HG03066 (cell line): ENCODE measurements around the gene GNA12.

Source experiments
- ATAC-seq: cut with Tn5 transposase; IDR thresholded peaks from one replicate; pipeline ENCODE4 v1.9.1; 2021; ENCODE audit warnings: low read depth; ENCODE audit not compliant: unreplicated experiment

Gene GNA12

DNA sequence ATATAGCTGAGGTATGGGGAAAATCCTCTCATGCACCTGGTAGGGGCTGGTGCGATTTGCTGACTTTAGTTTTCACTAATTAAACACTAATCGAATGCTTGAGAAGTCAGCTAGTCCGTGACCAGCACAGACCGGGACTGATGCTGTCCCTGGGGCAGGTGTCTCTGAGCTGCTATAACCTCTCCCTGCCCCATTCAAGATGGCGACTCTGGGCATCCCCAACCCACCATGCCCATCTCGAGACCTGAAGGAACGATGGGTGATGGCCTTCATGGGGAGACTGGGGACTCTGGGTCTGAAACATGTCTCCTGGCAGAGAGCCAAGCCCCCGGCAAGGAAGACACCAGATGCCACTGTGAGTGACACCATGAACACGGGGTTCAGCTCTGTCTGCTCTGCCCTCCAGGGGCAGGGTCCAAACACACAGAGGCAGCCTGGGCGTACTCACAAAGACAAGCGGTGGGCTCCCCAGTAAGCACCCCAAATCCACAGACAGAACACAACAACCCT lies 57.4 kb downstream of the GNA12 start:
- ATAC-seq, result no peak

DNA sequence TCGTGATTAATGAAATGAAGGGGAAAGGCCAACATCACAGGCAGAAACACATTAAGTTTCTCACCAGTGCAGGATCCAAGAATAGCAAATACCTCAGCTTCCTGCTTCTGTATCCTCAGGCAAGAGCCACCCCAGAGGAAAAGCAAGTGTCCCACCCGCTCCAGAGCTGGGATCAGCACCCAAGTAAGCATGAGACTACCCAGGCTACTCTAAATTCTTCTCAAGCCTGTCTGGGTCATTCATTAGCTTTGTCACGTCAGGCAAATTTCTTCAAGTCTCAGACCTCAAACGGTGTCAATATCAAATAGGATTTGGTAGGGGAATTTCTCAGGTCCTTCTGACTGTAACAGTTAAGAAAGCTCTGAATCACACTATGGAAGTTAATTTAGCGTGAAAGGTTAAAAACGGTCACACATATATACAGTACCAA lies 59.0 kb downstream of the GNA12 start:
- ATAC-seq, result peak; percentile 84

DNA sequence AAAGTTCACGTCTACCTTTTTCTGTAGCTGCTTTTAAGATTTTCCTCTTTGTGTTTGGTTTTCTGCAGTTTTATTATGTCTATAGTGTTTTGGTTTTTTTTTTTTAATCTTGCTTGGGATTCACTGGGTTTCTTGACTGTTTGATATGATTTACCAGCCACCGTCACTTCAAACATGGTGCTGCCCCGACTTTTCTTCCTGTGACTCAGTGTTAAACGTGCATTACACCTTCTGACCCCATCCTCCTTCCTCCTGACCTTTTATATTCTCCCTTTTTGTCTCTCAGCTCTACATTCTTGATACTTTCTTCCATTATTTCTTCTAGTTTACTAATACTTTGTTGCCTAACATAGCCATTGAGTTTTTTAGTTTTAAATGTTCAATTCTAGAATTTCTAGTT lies 61.5 kb downstream of the GNA12 start:
- ATAC-seq, result no peak

DNA sequence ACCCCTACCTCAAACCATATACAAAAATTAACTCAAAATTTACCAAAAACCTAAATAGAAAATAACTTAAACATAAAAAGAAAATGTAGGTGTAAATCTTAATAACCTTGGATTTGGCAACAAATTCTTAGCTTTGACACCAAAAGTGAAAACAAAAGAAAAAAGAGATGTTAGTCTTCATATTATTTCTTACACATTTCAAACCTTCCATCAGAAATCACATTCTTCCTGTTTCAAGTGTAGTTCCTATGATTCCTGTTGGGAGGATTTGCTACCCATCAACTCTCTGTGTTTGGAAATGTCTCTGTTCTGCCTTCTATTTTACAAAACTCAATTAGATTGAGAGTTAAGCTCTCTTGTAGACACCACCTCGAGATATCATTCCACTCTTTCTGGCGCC lies 62.0 kb downstream of the GNA12 start:
- ATAC-seq, result no peak

DNA sequence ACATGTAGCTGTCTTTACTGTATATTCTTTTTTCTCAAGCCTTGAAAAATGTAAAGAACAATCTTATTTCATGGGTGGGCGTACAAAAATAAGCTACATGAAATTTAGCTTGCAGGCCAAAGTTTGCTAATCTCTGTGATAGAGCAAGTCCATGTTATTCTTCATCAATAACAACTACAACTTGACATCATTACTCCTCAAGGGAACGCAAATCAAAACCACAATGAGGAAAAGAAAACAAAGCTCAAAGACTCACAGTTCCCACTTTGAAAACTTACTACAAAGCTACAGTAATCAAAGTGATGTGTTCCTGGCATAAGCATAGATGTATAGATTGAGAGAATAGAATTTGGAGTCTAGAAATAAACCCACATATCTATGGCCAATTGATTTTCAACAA lies 62.5 kb downstream of the GNA12 start:
- ATAC-seq, result no peak

DNA sequence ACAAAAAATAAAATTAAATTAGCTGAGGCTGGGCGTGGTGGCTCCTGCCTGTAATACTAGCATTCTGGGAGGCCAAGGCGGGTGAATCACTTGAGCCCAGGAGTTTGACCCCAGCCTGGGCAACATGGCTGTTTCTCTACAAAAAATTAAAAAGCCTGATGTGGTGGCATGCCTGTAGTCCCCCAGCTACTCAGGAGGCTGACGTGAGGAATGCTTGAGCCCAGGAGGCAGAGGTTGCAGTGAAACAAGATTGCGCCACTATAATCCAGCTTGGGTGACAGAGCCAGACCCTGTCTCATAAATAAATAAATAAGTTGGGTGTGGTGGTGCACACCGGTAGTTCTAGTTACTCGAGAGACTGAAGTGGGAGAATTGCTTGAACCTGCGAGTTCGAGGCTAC lies 65.1 kb downstream of the GNA12 start:
- no peak for ATAC-seq

DNA sequence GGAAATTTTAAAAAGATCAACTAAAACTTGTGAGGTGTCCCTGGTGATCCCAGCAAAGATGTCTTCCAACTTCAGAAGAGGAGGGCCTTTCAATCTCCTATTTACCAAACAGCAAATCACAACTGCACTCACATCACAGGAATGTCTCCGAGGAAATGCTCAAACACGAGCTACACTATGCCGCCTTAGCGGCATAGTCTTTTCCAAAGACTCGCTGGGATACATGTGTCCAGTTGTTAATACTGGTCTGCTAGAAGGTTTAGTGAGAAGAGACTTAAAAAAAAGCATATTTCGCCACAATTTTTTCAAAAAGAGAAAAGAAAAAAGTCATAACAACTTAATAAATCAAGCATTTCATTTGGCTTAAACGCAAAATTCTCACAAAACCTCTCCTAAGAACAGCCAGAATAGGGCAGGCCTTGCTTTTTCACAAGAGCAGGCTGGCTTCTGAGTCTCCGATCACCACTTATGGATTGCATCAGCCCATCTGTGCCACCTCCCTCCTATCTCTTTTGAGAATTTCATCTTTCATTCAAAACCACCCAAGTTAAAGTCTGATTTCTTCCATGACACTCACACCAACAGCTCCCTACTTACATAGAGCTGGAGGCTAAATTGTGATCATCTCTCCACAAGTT lies 66.1 kb downstream of the GNA12 start:
- ATAC-seq, result no peak

DNA sequence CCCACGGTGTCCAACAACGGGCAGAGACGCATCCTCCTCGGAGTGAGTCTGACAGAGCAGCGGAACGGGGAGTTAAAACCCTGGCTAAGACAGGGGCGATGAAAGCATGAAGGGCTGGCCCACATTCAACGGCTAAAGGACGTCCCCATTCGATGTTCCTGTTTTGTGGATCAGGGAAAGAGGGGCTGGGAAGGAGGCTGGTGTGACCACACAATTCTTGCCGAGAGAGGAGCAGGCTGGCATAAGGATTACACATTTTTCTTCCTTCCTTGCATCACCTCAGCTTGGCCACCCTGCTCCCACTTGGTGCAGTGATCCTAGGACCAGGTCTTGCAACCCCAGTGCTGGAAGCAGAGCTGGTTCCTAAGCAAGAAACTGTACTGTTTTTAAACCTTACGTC lies 67.7 kb downstream of the GNA12 start:
- ATAC-seq, result no peak

DNA sequence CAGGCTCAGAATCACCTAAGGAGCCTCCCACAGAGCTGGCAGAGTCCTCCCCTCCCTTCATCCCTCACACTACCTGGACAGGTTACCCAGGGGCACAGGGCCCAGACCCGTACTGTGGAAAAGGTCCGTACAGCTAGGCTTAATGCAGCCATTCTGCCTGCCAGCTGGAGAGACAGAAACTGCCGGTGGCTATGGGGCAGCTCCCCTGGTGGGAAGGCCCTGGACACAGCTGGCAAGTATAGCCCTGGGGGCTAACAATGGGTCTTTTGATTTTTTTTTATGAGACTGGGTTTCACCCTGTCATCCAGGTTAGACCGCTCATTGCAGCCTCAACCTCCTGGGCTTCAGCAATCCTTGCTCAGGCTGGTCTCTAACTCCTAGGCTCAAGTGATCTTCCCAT lies 68.3 kb downstream of the GNA12 start:
- ATAC-seq, result no peak

DNA sequence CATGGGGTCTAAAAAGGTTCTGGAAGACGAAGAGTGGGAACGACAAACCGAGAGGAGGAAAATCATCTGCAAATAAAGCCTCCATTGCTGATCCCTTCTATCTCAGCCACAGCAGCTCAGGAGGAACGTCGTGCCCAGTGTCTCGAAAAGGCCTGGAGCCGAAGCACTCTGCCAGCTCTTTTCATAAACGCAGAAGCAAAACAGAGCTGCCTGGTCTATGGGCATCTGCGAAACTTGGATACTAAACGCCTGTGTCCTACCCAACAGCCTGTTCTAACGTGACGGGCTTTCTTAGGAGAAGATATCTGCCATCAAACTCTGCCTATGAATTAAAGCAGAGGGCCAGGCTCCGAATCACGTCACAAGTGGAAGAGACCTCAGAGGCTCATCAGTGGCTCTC lies 68.7 kb downstream of the GNA12 start:
- ATAC-seq, result no peak

DNA sequence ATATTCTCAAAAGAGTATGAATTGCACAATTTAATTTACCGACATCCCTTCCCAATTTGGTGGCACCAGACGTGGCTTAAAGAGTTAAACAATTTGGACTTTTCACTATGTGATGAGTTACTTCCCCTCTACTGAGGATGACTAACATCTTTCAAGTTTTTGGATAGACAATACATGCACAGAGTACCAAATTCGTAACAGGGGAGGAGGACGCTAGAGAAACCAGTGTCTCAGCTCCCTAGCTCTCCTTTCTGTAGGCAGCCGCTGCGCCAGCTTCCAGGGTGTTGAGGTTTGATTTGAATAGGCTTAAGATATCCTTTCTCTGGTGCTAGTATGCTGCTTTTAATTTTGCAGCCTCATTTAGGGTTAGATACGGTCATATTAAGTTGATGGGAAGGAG lies 69.2 kb downstream of the GNA12 start:
- ATAC-seq, result no peak

DNA sequence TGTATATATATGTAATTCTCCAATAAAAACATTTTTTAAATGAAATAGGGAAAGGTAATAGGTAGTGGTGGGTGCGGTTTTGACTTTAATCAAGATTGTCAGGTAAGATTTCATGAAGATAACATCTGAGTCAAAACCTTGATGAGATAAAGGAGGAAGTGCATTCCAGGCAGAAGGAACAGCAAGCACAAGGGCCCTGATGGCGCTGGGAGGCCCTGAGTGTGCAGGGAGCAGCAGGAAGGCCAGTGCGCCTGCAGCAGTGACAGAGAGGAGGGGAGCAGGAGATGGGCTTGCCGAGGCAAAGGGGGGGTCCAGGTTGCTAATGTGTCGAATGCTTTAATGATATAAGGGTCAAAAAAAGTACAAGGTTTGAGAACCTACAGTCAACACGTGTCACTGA lies 69.8 kb downstream of the GNA12 start:
- no peak for ATAC-seq

DNA sequence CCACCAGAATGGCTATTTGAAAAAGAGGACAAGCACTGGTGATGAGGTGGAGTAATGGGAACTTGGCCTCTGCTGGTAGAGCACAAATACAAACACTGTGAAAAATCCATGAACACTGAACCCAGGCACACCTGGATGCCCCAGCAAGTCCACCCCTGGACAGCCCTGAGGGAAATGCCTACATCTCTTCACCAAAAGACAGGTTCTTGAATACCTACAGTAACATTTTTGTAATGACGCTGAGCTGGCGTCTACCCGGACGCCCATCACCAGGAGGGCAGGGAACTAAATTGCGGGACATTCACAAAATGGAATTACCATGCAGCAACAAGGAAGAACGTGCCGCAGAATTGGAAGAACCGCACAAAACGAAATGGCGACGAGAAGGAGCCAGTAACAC lies 70.5 kb downstream of the GNA12 start:
- ATAC-seq, result no peak

DNA sequence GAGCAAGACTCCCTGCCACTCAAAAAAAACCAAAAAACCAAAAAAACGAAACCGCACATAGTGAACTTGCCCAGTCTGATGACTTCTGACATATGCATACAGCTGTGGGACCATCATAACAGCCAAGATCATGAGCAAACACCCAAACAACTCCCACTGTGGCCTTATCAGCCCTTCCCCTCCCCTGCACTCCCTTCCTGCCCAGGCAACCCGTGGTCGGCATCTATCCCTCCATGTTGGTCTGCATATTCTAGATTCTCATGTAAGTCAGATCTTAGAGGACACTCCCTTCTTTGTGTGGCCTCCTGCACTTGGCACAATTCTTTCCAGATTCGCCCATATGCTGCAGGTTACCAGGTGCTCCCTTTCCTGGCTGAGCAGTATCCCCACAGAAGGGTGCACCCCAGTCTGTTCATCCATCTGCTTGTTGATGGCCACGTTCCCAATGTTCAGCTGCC lies 72.8 kb downstream of the GNA12 start:
- no peak for ATAC-seq

DNA sequence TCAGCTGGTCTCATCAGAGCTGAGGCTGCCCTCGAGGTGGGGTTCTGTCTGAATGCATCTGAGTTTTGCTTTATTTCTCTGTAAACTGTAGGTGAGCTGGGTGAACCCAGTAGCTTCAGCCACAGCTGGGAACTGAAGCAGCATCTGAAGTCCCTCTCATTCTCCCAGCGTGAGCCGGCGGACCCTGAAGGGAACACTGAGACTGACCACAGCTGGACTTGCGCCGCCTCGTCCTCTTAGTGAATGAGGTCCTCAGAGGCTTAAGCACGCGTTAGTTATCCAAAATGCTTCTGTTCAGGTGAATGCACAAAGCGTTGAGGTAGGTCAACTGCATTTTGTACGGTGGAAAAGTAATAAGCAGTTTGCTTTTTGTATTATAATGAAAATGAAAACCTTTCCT lies 79.5 kb downstream of the GNA12 start:
- ATAC-seq, result no peak

DNA sequence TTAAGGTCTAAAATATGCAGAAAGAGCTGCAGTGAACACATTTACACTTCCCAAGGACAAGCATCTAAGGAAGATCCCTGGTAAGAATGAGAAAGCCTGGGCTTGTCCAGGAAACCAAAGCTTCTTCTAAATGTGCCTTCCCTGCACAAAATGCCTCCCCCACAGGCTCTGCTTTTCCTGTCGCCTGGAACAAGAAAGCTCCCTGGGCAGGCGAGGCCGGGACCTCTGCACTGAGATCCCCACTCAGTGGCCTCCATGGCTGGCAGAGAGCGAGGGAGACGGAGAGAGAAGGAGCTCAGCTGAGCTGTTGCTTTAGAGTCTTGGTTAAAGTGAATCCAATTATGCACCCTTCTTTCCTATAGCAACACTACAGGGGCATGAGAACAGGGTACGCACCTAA lies 80.5 kb downstream of the GNA12 start:
- no peak for ATAC-seq

DNA sequence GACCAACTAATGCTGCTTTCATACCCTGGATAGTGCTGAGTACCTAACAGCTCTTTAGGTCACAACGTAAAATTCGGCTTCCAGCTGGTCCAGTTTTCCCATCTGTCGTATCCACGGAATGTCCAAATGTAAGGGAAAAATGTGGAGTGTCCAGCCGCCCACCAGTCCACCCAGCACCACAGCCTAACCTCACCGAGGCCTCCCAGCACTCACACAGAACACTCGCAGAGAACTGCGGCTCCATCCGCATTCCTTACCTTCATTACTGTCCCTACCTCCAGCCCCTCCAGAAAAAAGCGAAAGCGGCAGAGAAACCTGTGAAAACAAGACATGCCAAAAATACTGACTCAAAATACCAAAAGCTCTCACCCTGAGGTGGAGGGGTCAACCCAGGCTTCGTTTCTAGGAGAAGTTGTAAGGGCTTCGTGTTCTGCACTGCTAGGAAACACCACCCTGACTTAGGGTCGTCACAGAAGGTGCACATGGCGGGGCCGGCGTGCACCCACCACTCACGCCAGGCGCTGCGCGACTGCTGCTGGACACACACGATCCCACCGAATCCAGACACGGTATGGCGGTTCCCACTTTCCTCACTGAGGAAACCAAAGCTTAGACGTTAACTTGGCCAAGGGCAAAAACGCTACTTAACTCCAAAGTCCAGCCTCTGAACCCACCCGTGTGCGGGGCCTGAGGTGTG lies 82.2 kb downstream of the GNA12 start:
- ATAC-seq, result no peak

DNA sequence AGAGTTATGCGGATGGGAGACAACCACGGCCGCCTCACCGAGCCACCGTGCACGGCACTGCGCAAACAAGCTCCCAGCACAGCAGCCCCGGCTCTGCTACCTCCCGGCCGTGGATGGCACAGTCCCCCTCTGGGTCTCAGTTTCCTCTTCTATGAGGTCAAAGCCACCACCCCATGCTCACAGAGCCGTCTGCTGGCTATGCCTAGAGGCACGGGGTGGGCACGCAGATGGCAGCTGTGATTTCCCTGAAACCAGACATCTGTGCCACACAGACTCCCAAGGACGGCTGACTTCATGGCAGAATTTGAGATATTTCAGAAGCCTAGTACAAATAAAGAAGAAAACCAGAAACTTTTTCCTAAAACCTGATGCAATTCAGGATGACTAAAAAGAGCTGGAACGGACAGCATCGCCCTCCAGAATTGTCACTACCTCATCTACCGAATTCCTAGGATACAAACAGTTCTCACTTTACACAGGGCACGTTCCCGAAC lies 82.9 kb downstream of the GNA12 start:
- no peak for ATAC-seq

DNA sequence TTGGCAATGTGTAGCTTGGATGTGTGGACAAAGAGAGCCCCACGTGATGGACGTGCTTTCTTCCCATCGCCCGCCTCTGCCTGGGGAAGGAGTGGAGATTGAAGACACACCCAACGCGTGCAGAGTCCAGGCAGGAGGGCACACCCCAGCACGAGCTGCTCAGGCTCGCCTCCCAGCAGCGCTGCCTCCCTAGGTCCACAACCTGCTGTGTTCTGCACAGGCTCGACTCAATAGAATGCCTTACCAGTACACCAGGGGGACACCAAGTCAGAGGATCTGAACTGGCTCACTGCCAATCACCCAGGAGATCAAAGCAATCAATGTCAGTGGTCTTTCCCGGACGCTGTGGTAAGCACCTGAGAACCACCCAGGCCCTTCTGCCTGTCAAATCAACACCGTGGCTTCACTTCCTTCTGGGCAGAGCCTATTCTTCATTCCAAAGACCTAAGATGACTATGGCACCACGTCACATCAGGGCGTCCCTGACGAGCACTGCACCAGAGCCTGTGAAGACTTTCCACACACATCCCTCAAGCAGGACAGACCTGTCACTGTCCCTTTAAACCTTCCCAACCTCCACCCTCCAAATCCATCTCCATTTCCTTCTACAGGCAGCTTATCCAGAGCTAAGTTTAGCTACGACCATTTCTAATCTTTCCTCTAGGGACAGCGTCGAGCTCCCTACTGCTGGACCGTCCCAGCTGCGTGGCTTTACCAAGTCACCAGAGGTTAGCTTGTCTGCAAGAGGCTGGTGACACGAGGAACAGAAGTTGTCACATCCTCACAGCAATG lies 83.8 kb downstream of the GNA12 start:
- ATAC-seq, result no peak

DNA sequence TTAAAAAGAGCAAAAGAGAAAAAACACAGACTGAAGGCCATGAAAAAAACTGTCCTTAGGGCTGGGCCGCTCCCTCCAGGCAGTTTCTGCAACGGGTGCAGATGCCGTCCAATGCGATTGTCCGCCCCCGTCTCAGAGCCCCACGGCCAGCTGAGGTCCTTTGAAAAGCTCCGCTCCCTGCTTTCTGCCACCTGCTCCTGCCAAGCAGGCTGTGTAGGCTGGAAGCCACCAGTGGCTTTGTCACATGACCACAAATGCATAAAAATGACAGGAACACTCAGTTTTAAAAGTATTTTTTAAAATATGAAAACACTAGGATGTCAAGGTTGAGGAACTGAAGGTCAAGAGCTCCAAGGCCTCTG lies 84.4 kb downstream of the GNA12 start:
- ATAC-seq, result no peak
